Large intestine (tissue), 3 donors: ENCODE results near the gene TXNDC11. TPM values are rescaled to one million over a fixed set of nuclear protein-coding genes. Genes with fewer than 3 reads are reported as not detected.

Source experiments
- DNase-seq, 2 donors: peaks; one replicate each; pipeline versions ENCODE4 v3.0.0 to v3.0.0-alpha.2; 2013
- H3K27ac ChIP-seq: one replicate; pipeline ENCODE4 v1.5.1; 2013; ENCODE audit warnings: low read length
- H3K27me3 ChIP-seq: 2 replicates; pipeline ENCODE4 v1.6.1; 2013; ENCODE audit warnings: low read length; ENCODE audit not compliant: control insufficient read depth, insufficient read depth
- H3K36me3 ChIP-seq: 2 replicates; pipeline ENCODE4 v1.6.1; 2013; ENCODE audit warnings: low read length; ENCODE audit not compliant: control insufficient read depth, insufficient read depth
- H3K4me1 ChIP-seq: one replicate; pipeline ENCODE4 v1.6.1; 2013; ENCODE audit warnings: low read length; ENCODE audit not compliant: control insufficient read depth, insufficient read depth
- H3K4me3 ChIP-seq: one replicate; pipeline ENCODE4 v1.5.1; 2013; ENCODE audit warnings: low read length
- H3K9me3 ChIP-seq: one replicate; pipeline ENCODE4 v1.6.1; 2013; ENCODE audit warnings: mild to moderate bottlenecking, low read depth, low read length, moderate library complexity; ENCODE audit not compliant: control insufficient read depth
- WGBS: methylation state at CpG from one replicate; pipeline ENCODE4 v1.1.5; 2013; ENCODE audit warnings: low lambda C conversion rate; ENCODE audit not compliant: insufficient coverage; 5-methylcytosine and 5-hydroxymethylcytosine counted together
- polyA plus RNA-seq: library from polyadenylated mRNA; unstranded; fragments of 120-200 nt; gene quantifications from one replicate; pipeline ENCODE4 v1.2.1, GENCODE V29; 2013

Gene TXNDC11
- polyA plus RNA-seq, 1 donor: 42.5 TPM

DNA sequence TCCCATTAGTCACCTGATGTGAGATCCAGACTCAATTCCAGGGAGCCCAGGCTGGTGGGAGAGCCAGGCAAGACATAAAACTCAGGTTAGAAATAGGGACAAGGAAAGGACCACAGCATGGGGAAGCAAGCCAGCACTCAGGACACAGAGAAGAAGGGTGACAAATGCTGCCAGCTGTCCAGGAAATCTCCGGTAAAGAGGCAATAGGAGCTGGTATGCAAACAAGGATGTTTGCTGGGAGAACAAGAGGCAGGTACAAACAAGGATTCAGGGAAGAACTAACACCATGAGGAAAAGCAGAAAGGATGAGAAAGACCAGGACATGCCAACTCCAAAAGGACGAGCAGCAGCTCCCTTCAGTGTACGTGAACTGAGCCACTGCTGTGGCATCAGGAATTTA, 10.2 kb upstream of the TXNDC11 start:
- Histone ChIP-seq H3K4me1 (peaks cover 12% of the 10 kb centered on the region), H3K9me3 (no peaks in the 10 kb centered on the region), H3K36me3 (peaks cover 64% of the 10 kb centered on the region), H3K27me3 (no peaks in the 10 kb centered on the region), H3K4me3 (no peak overlapping the region), H3K27ac (no peak overlapping the region)
- DNase-seq: no peak
- WGBS: no CpG with 5 or more reads among the region's 3 CpGs

DNA sequence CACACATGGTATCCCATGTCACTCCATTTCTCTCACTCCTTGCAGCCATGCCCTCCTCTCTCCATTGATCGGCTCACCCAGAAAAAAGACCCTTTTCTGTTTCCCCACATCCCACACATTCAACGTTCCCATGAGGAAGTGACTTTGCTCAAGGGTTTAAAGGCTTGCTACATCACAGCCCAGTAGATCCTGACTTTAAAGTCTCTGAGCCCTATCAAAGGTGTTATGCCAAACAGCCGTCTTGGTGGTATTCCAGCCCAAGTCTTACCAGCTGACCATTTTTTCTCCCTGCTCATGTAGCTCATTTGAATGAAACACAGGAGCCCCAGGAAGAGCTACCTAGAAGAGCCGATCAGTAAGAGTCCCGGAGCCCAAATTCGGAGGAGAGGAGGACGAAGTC, 7.4 kb upstream of the TXNDC11 start:
- Histone ChIP-seq H3K27ac (no peak overlapping the region), H3K4me1 (peaks cover 26% of the 10 kb centered on the region), H3K4me3 (no peak overlapping the region), H3K36me3 (peaks cover 43% of the 10 kb centered on the region), H3K9me3 (no peaks in the 10 kb centered on the region), H3K27me3 (no peaks in the 10 kb centered on the region)
- DNase-seq: no peak
- WGBS: 100% methylated on average over 3 of the region's 7 CpGs

DNA sequence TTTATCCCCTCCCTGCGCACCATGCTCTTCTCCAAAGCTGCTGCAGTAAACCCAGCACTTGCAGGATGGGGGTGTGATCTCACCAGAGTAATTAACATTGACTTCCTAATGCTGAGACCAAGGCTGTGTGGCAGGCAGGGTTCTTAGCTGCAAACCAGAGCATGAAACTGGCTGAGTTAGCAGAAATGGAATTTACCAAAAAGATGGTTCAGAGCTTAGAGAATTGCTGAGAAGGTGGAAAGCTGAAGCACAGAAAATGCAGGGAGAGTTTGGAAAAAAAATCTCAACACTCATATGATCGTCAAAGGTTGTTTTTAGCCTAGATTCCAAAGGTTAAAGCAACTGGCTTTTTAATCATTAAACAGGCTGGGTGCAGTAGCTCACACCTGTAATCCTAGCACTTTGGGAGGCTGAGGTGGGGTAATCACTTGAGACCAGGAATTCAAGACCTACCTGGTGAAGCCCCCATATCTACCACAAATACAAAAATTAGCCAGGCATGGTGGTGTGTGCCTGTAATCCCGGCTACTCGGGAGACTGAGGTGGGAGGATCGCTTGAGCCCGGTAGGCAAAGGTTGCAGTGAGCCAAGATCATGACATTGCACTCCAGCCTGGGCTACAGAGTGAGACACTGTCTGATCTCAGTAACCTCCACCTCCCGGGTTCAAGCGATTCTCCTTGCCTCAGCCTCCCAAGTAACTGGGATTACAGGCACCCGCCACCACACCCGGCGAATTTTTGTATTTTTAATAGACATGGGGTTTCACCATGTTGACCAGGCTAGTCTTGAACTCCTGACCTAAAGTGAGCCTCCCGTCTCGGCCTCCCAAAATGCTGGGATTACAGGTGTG, 6.0 kb upstream of the TXNDC11 start:
- Histone ChIP-seq H3K27me3 (no peaks in the 10 kb centered on the region), H3K4me3 (no peak overlapping the region), H3K9me3 (no peaks in the 10 kb centered on the region), H3K36me3 (peaks cover 32% of the 10 kb centered on the region), H3K27ac (peak overlapping the region; percentile 87), H3K4me1 (peaks cover 35% of the 10 kb centered on the region)
- peak; percentile 79 to 94 for DNase-seq
- no CpG with 5 or more reads among the region's 13 CpGs for WGBS

DNA sequence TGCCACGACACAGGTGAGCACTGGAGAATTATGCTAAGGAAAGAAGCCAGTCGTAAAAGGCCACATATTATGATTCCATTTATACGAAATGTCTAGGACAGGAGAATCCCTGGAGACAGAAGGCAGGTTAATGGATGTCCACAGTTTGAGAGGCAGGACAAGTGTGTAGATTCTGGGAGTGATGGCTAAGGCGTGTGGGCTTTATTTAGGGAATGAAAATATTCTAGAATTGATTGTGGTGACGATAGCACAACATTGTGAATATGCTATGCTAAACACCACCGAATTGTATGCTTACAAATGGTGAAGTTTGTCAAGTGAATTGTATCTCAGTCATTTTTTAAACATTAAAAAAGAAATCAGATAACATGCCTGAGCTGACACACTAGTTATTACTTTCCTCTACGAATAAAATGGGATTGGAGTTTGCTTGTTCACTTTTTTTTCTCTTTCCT, 5.3 kb upstream of the TXNDC11 start:
- peak in 1 of 2 donors; percentile 62 for DNase-seq
- 28% methylated on average over 3 of the region's 7 CpGs for WGBS
- H3K4me3 ChIP-seq: no peak overlapping the region

DNA sequence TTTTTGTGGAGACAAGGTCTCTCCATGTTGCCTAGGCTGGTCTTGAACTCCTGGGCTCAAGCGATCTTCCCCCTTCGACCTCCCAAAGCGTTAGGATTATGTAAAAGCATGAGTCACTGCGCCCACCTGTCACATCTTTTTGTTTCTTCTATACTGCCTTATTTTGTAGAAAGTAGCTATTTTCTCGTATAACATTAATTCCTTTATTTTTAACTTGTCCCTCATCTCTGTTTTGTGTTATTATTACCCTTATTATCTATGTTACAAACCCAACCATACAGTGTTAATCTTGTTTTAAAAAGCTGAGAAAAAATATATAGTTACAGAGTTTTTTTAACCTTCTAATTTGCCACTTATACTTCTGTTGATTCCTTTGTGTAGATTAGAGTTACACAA, 1.4 kb upstream of the TXNDC11 start:
- H3K36me3 ChIP-seq: no peaks in the 10 kb centered on the region
- H3K27ac ChIP-seq: peak overlapping the region; percentile 99
- WGBS: 67% methylated on average over 2 of the region's 5 CpGs
- no peaks in the 10 kb centered on the region for H3K27me3 ChIP-seq
- H3K4me1 ChIP-seq: peaks cover 42% of the 10 kb centered on the region
- DNase-seq: no peak
- no peaks in the 10 kb centered on the region for H3K9me3 ChIP-seq
- H3K4me3 ChIP-seq: no peak overlapping the region

More for the DNA sequence above, 5.3 kb upstream of the TXNDC11 start:
- peaks cover 42% of the 10 kb centered on the region for H3K4me1 ChIP-seq
- peaks cover 25% of the 10 kb centered on the region for H3K36me3 ChIP-seq
- H3K27ac ChIP-seq: peak overlapping the region; percentile 87
- no peaks in the 10 kb centered on the region for H3K27me3 ChIP-seq
- no peaks in the 10 kb centered on the region for H3K9me3 ChIP-seq

- H3K36me3 ChIP-seq: no peaks in the 10 kb centered on the region
- peak overlapping the region; percentile 54 for H3K4me3 ChIP-seq
- peaks cover 38% of the 10 kb centered on the region for H3K4me1 ChIP-seq
- H3K27me3 ChIP-seq: no peaks in the 10 kb centered on the region
- peak; percentile 61 to 75 for DNase-seq
- 100% methylated on average over 1 of the region's 21 CpGs for WGBS
- H3K9me3 ChIP-seq: no peaks in the 10 kb centered on the region
- H3K27ac ChIP-seq: peak overlapping the region; percentile 99
Measured at GRCh38 chr16:11743308-11744074, 834 bp upstream of the TXNDC11 start.

DNA sequence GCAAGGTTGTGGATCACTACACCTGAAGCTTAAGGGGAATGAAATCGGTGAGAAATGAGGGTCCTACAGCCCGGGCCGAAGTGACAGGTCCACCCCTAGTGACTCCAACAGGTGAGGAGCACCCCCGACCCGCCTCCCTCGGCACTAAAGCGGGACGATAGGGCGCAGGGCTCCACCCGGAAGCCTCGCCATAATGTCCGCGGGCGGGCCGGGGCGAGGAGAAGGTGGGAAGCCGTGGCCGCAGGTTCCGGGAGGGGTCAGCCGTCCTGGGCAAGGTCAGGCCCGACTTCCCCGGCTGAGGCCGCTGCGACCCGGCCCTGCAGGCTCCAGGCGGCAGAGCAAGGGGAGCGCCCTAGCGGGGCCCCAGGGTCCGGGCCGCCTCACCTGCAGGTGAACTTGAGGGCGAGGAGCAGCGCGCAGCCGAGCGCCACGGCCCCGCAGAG, 543 bp downstream of the TXNDC11 start:
- DNase-seq: peak; percentile 35 to 79
- H3K27me3 ChIP-seq: no peaks in the 10 kb centered on the region
- peaks cover 29% of the 10 kb centered on the region for H3K4me1 ChIP-seq
- WGBS: no CpG with 5 or more reads among the region's 37 CpGs
- H3K4me3 ChIP-seq: peak overlapping the region; percentile 95
- H3K36me3 ChIP-seq: peaks cover 3% of the 10 kb centered on the region
- H3K27ac ChIP-seq: peak overlapping the region; percentile 97
- H3K9me3 ChIP-seq: no peaks in the 10 kb centered on the region

- DNase-seq: peak in 1 of 2 donors; percentile 26
- peak overlapping the region; percentile 95 for H3K4me3 ChIP-seq
- H3K27ac ChIP-seq: peak overlapping the region; percentile 97
- H3K27me3 ChIP-seq: no peaks in the 10 kb centered on the region
- no peaks in the 10 kb centered on the region for H3K9me3 ChIP-seq
- no CpG with 5 or more reads among the region's 3 CpGs for WGBS
- H3K4me1 ChIP-seq: peaks cover 21% of the 10 kb centered on the region
- peaks cover 19% of the 10 kb centered on the region for H3K36me3 ChIP-seq
Measured at GRCh38 chr16:11740567-11740966, 2.1 kb downstream of the TXNDC11 start.

- 96% methylated on average over 3 of the region's 15 CpGs for WGBS
- no peaks in the 10 kb centered on the region for H3K27me3 ChIP-seq
- no peaks in the 10 kb centered on the region for H3K9me3 ChIP-seq
- no peak for DNase-seq
- no peak overlapping the region for H3K27ac ChIP-seq
- peaks cover 32% of the 10 kb centered on the region for H3K36me3 ChIP-seq
- H3K4me3 ChIP-seq: no peak overlapping the region
- H3K4me1 ChIP-seq: peaks cover 15% of the 10 kb centered on the region
Measured at GRCh38 chr16:11738742-11739544, 3.7 kb downstream of the TXNDC11 start.

DNA sequence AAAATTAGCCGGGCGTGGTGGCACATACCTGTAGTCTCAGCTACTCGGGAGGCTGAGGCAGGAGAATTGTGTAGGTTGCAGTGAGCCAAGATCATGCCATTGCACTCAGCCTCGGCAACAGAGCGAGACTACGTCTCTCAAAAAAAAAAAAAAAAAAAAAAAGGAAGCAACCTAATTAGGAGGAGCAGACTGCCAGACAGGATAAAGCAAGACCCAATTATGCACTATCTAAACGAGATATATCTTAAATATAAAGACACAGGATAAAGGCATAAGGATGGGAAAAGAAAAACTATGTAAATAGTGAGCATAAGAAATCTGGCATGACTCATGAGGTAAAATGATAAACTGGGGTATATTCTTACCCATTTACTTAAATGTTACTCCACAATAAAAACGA, 4.9 kb downstream of the TXNDC11 start:
- peaks cover 4% of the 10 kb centered on the region for H3K4me1 ChIP-seq
- H3K27ac ChIP-seq: no peak overlapping the region
- H3K36me3 ChIP-seq: peaks cover 42% of the 10 kb centered on the region
- no peaks in the 10 kb centered on the region for H3K27me3 ChIP-seq
- WGBS: 88% methylated on average over 4 of the region's 8 CpGs
- no peak for DNase-seq
- H3K4me3 ChIP-seq: no peak overlapping the region
- H3K9me3 ChIP-seq: no peaks in the 10 kb centered on the region
